Middle frontal gyrus (tissue), 1 donor: ENCODE measurements around the gene MMP1.

ENCODE experiments used
- DNase-seq: peaks from one replicate; pipeline ENCODE4 v3.0.0-alpha.2; 2015; ENCODE audit warnings: low spot score; ENCODE audit errors: extremely low spot score

Gene MMP1

DNA sequence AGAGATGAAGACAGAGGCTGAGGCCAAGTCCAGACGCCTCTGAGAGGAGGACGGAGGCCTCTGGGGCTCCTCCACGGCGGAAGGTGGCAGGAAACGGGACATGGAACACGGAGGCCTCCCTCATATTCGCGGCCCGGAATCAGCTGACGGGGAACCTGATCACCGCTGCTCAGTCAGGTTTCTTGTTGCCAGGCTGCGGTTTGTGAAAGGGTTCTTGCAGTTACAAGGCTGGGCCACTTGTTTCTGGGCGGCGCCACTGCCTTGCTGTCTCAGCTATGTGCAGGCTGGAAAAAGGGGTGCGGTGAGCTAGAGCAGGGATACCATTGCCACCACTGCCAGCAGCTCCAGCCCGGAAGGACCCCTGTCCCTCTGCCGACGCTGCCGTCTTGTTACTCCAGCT lies 10.0 kb upstream of the MMP1 start:
- DNase-seq, result no peak

DNA sequence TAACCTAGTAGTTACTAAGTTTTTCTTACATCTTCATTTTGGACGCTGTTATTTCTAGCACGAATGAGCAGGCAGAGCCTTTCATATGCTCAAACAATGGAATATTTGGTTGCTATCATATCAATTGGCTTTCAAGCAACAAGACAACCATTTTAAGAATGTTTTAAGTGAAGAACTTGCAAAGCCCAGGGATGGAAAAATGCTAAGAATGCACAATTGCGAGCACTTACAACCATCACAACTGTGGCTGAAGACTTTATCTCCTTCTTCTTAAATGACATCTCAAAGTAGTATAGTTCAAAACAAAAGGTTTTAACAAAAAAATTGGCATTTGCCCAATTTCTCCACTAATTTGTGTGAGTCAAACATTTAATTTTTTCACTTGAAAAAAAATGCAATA lies 8.3 kb upstream of the MMP1 start:
- DNase-seq, result no peak

DNA sequence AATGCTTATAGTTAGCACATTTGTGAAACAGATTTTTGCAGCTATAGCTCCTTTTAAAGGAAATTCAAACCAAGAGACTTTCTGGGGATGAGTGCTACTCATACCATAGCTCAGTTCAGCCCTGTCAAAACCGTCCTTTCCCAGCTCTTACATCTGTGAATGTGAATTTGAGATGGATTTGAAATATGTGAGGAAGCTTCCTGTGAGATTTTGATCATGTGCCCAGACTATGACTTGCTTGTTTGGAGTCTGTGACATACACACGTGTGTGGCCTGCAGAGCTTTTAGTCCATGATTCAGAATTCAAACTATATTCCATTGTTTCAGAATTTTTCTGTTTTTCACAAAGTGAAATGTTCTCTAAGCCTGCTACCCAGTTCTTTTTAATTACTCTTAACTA lies 4.4 kb upstream of the MMP1 start:
- no peak for DNase-seq

DNA sequence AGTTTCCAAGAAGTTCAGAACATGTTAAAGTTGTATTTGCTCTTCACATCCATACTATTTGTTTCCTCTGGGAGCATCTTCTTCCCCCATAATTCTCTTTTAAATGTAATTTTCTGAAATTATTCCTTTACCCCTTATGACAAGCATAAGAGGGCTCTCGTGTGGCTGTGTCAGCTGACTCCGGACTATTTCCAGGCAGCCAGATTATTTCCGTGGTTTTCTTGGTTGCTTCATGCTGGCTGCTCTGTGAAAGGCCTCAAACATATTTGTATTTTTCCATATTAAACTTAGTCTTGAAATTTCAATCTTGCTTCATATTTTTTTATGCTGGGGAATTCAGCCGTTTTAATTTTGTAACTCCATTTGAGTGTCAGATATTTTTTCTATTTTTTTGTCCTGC lies 2.8 kb upstream of the MMP1 start:
- no peak for DNase-seq

DNA sequence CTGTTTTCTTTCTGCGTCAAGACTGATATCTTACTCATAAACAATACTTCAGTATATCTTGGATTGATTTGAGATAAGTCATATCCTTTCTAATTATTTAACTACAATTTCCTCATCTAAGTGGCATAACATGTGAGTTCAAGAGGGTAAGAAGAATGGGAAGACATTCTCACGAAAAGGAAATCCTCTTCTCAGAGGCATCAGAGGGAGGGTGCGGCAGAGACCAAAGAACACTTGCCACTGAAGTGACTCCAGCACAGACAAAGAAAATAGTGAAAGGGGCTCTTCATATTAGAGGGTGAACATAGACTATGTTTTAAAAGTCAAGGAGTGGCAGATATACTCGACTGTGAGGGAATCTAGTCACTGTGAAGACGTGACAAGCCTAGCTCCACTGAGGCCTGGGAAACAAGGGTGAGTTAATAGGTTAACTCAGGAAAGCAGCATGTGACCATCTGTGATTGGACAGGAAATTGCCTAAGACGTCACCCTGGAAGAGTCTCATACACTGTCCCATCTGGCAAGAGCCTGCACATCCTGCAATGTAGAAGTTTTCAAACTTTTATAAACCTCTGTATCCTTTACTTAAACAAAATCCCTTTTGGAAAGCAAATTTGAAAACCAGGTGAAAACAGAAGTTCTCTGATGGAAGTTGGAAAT lies 1.9 kb upstream of the MMP1 start:
- DNase-seq, result no peak

DNA sequence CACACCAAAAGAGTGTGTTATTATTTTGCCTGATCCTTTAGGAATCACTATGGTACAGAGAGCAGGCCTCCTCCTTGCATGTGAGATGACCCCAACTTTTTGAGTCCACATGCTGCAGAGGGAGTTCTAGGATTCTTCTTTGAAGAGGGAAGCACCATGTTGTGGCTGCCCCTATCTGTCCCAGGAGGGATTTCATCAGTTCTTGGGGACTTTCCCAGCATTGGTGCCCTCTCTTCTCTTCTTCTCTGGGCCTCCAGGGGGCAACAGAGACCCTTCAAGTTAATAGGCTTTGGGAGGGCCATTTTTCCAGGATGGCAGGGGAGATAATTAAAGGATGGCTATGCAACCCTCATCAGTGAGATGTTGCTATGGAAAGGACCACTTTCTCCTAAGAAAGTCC lies 3.6 kb downstream of the MMP1 start:
- no peak for DNase-seq

DNA sequence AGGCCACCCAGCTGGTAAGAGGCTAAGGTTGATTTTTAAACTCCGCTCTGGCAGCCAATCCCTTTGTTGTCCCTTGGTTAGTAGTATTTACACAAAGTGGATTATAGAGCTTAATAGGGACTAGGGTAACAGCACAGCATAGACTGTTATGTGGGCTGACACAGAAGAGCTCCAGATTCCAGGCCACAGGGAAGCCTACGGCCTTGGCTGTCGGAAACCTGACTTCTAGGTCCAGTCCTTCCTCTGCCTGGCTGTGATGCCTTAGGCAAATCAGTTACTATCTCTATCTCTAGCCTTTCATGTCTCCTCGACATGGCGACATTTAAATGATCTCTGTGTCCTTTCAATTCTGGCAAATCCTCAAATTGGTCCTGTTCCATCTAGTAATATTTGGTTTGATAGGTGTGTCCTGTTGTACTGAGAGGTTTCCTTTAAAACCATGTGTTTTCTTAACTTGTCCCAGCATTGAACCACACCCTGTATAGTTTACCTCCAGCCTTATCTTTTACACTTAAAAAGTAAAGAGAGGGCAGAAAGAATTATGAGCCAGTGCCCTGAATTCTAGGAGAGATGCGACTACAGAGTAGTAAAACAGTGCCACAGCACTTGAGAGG lies 4.2 kb downstream of the MMP1 start:
- no peak for DNase-seq

DNA sequence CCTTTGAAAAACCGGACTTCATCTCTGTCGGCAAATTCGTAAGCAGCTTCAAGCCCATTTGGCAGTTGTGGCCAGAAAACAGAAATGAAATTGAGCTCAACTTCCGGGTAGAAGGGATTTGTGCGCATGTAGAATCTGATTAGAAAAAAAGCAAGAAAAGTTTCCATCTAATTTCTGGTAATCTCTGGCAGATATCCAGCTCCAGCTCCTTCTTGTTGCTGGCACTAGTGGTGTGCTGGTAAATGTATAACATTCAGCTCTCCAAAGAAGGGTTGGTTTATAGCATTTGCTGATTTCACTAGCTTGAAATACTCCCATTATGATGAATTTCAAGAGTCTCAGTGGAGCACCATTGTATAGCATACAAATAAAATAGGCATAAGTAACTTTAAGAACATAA lies 5.4 kb downstream of the MMP1 start:
- DNase-seq, result no peak

DNA sequence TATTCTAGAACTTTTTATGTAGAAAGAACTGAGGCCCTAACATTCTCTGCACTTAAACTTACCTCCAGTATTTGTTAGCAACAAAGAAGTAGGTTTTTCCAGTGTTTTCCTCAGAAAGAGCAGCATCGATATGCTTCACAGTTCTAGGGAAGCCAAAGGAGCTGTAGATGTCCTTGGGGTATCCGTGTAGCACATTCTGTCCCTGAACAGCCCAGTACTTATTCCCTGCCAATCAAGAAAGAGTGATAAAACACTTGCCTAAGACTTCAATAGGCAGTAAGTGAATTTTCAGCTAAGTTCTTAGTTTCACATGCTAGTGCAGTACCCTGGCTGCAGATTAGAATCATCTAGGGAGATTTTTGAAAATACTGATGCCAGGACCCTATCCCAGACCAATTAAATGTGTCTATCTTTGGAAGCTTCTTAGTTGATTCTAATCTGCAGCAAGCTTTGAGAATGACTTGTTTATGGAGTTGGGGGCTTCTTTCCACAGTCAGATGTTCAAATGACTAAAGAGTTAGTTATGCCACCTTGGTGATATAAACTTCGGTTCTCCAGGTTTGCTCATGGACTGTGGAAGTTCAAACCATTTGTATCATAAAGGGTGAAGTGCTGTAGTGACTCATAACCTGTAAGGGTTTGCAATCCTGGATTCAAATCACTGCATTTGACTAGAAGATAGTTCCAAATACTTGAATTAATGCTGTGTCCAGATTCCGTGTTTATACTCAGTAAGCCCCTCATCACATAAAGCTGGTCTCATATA lies 6.5 kb downstream of the MMP1 start:
- DNase-seq, result no peak

DNA sequence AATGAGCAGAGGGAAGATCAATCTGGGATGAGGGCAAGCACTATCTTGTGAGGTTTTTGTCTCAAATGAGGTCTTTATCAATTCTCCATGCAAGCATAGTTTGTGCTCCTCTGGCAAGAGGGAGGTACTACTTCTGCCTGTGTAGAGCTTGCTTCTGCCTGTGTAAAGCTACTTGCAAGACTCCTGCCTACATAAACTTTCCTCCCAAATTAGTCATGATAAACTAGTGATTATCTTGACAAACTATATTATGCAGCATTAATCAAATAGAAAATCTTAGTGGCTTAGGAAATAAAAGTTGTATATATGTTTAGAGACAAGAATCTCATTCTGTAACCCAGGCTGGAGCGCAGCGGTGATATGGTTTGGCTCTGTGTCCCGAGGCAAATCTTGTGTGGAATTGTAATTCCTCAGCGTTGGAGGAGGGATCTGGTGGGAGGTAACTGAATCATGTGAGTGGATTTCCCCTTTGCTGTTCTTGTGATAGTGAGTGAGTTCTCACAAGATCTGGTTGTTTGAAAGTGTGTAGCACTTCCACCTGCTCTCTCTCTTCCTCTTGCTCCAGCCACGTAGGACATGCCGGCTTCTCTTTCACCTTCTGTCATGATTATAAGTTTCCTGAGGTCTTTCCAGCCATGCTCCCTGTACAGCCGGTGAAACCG lies 9.5 kb downstream of the MMP1 start:
- no peak for DNase-seq

DNA sequence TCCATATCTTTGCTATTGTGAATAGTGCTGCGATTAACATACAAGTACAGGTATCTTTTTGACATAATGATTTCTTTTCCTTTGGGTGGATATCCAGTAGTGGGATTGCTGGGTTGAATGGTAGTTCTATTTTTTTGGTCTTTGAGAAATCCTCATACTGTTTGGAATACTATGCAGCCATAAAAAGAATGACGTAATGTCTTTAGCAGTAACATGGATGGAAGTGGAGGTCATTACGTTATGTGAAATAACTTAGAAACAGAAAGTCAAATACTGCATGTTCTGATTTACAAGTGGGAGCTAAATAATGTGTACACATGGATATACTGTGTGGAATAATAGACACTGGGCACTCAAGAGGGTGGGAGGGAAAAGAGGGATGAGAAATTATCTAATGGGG lies 13.6 kb downstream of the MMP1 start:
- DNase-seq, result no peak

DNA sequence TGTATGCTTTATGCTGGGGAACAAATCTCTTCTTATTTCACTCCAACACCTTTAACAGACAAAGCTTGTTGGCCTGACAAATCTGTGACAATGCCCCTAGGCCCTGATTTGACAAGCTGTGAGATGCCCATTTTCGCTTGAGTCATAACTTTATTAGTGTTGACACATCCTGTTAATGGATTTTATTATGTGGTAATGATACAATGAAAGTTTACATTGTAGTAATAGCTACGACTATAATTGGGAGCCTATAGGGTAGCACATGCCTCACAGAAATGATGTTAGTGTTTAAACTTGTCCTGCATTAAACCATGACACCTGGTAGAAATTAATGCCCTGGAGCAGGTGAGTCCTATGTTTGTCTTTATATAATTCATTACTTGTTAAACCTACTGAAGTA lies 14.2 kb downstream of the MMP1 start:
- no peak for DNase-seq

DNA sequence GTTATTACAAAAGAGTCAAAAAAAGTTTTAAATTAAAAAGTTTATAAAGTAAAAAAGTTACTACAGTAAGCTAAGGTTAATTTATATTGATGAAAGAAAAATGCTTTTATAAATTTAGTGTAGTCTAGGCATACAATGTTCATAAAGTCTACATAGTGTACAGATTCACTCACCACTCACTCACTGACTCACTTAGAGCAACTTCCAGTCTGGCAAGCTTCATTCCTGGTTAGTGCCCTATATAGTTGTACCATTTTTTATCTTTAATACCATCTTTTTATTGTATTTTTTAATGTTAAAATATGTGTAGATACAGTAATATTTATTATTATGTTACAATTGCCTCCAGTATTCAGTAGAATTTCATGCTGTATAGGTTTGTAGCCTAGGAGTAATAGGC lies 14.9 kb downstream of the MMP1 start:
- no peak for DNase-seq

DNA sequence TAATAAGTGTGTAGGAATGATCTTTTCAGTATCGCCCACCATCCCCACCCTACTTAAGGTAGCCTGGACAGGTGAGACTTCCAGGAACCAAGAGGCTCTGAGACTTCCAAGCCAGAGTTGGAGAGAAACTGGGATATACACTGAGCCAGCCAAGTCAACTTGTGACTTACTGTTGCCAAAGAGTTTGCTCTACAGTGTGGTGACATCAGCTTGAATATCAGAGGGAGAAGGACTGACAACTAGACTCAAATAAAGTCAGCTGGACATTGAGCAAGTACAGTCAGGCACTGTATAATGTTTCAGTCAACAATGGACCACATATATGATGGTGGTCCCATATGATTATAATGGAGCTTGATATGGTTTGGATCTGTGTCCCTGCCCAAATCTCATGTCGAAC lies 16.3 kb downstream of the MMP1 start:
- no peak for DNase-seq

DNA sequence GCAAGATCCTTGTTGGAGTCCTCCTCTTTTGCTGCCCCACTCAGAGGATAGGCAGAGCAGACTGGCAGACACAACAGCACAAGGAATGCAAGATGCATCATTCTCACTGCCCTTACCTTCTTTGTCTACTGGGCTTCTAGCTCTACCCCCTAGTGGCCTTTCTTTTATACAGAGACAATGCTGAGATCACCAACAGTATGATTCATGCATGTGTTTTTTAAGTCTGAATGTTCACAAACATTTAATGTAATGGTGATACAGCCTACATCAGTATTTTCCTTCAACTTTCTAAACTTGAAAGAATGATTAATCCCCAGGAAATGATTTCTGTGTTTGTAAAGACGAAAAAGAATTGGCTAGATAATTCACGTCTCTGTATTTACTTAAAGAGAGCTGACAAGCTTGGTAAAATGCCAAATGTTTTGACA lies 17.5 kb downstream of the MMP1 start, which contains the start of gene MMP10:
TSS of gene MMP10 (minus strand) at position 138 of the 428 bp plus-strand sequence. CDS start at position 101, 37 bp downstream.
- DNase-seq, result no peak

DNA sequence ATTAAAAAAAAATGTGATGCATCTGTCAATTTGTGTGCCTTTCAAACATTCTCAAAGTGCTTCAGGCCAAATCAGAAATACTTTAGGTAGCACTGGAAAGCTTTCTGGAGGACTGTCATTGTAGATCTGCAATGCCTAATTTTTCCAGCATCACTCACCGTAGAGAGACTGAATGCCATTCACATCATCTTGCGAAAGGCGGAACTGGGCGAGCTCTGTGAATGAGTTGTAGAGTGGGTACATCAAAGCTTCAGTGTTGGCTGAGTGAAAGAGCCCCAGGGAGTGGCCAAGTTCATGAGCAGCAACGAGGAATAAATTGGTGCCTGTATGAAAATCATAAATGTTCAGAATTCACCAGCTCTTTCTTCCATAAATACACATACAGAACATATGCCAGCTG lies 21.5 kb downstream of the MMP1 start:
- DNase-seq, result no peak

DNA sequence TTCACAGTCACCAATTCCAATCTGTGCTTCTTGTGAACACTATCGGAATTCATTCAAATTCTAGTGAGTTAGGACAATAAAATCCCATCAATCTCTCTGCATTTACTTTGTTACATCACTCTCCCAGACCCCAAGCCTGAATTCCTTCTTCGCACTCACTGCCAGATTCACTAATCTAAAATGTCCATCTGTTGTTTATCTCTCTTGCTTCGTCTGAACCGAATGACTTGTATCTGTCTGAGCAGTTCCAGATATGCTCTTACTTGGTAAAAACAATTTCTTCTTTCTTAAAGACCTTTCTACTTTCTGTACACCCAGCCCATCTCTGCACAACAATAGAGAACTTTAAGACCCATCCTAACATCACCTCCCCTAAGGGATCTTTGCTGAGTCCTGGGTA lies 24.6 kb downstream of the MMP1 start:
- no peak for DNase-seq

DNA sequence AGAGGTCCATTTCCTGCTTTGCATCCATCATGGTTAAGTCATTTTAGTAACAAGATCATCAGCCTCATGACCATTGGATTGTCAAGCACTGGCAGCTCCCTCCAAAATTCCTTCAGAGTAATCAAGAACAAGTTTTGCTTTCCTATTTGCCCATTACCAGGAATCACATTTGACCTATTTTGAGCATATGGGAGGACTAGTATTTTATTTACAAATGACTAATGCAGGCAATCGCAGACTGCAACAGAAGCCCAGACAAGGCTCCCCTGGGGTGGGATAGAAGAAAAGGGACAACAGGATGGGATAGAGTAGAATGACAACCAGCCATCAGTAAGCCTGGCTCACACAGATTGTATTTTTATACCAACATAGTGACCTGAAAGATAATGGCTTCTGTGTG lies 26.6 kb downstream of the MMP1 start:
- DNase-seq, result no peak

DNA sequence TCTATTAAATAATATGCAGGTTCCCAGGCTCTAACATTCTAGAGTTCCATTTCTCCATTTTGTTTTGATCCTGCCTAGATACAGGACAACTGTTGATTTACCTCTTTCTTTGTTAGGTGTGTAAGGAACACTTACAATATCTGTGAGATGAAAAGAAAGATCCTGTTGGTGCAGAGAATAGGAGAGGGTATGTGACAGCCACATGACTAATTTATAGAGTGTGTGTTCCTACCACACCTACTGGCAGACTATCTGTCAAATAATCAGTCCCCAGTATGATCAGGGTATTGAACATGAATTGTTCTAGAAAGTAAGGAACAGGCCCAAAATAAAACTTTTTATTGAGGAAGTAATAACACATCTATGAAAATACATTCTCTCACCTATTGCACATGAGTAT lies 27.8 kb downstream of the MMP1 start:
- DNase-seq, result no peak

DNA sequence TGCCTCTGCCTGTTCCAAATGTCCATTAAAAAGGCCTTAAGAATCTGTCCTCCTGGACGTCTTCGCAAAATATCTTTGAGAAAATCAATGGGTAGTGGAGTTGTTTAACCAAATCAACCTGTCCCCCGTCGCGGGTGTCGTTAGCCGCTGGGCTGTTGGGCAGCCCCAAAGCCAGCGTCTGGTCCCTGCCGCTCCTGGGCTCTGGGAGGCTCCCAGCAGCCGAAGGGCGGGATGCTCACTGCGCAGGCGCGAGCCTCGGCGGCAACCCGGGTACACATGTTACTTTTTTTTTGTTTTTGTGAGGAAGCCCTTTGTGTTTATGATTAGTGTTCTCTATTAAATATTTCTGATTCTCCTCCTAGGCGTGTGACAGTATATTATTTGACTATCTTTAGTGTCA lies 30.2 kb downstream of the MMP1 start:
- DNase-seq, result no peak

DNA sequence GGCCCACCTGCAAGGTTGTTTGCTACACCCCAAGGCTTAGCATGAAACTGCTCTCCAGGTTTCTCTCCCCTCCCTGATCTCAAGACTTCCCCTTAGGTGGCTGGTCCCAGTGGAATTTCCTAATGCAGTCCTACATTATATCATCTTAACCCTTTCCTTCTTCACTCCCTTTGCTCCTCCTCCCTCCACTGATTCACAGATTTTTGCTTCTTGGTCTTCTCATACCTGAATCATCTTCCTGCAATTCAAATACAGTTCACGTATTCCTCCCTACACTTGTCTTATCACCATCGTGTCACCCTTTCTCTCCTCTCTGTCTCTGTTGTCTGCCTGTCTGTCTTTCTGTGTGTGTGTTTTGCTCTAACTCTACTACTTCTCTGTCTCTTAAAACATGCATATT lies 34.5 kb downstream of the MMP1 start:
- DNase-seq, result no peak

DNA sequence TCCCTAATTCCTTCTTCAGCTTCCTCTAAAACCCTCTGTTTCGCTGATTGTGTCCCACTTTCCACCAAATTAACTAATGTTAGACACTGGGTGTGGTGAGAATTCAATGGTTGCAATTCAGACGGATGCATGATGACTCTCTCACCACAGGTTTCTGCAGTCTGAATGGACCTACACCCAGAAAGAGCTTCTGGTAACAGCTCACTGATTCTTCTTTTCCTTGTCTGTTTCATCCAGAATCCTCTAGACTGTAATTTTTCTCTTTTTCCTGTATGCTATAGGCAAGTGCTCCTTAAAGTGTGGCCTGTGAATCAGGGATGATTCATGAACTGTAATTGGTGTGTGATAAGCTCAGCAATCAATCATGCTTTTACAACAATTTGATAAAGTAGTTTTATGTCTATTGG lies 35.6 kb downstream of the MMP1 start:
- DNase-seq, result no peak
